OCI-LY1 (cell line): ENCODE measurements around the gene FAM8A1.

ENCODE experiments used
- CTCF ChIP-seq: fragments of 200-600 bp; sonication (generic), shearing (Covaris generic); IDR thresholded peaks from 2 replicates; pipeline ENCODE4 v1.5.1; 2017; ENCODE audit warnings: mild to moderate bottlenecking, antibody characterized with exemption, low read length, moderate library complexity, mixed read lengths
- EZH2 ChIP-seq: fragments of 200-600 bp; sonication (generic), shearing (Covaris generic); IDR thresholded peaks from 2 replicates; pipeline ENCODE4 v1.8.0; 2017; ENCODE audit warnings: borderline replicate concordance, mixed run types, mild to moderate bottlenecking, antibody characterized with exemption, low read length, moderate library complexity, mixed read lengths

DNA sequence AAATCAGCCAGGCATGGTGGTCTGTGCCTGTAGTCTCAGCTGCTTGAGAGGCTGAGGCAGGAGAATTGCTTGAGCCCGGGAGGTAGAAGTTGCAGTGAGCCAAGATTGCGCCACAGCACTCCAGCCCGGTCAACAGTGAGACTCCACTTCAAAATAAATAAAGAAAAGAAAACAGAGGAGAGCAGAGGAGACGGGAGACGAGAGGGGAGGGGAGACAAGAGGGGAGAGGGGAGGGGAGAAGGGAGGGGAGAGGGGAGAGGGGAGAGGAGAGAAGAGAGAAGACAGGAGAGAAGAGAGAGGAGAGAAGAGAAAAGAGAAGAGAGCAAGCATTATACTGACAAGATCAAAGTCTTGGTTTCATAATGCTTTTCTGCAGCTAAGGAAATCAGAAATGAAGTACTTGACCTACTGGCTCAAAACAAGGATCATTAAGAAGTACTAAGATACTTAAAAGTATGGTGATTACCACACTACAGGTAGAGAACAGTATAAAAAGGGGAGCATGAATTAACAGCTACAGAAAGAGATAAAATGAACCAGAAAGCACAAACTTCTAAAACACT, 30.5 kb downstream of the FAM8A1 start:
- no peak for TF ChIP-seq EZH2
- TF ChIP-seq CTCF, result no peak
